DOHH2 (cell line): ENCODE results near the gene RAP1GAP.

Source experiments
- EZH2phosphoT487 ChIP-seq: fragments of 200-600 bp; sonication (generic); IDR thresholded peaks from 2 replicates; pipeline ENCODE4 v1.6.1; 2017; ENCODE audit warnings: borderline replicate concordance, mild to moderate bottlenecking, antibody characterized with exemption, low read length, moderate library complexity, mixed read lengths
- TF ChIP-seq, protein P1 (sequence below): fragments of 200-600 bp; sonication (generic); IDR thresholded peaks from one replicate; pipeline ENCODE4 v1.5.1; 2014; ENCODE audit warnings: antibody characterized with exemption, mild to moderate bottlenecking, low read depth, low read length; ENCODE audit not compliant: poor library complexity, severe bottlenecking

DNA sequence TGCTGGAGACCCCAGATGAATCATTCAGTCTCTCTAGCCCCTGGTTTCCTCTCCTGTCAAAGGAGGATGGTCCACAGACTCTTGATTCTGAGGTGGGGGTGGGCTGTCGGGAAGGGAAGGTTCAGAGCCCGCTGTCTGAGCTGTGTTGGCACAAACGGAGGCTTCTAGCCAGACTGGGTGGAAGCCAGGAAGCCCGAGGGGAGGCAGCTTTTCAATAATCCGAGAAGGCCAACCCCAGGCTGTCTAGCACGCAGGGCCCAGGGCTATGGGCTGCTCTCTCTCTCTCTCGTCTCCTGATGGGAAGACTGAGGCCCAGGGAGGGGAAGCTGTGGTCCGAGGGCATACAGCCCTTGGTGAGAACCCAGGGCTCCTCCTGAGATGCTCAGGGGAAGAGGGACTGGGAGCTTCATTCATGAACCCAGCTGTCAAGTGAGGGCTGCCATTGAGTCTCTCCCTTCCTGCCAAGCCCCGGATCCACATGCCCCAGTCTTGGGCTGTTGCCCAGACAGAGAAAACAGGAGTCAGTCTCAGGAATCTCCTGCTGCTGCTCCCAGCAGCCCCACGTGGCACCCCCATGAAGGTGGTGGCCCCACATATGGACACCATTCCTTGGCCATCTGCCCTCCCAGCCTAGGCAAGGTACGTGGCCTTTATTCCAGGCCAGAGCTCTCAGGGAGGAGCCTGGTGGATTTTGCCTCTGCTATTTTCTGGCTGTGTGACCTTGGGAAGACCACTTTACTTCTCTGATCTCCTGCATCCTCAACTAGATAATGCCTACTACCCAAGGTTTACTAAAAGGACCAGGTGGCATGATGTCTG is 44.4 kb downstream of the RAP1GAP start:
- TF ChIP-seq, protein P1, sequence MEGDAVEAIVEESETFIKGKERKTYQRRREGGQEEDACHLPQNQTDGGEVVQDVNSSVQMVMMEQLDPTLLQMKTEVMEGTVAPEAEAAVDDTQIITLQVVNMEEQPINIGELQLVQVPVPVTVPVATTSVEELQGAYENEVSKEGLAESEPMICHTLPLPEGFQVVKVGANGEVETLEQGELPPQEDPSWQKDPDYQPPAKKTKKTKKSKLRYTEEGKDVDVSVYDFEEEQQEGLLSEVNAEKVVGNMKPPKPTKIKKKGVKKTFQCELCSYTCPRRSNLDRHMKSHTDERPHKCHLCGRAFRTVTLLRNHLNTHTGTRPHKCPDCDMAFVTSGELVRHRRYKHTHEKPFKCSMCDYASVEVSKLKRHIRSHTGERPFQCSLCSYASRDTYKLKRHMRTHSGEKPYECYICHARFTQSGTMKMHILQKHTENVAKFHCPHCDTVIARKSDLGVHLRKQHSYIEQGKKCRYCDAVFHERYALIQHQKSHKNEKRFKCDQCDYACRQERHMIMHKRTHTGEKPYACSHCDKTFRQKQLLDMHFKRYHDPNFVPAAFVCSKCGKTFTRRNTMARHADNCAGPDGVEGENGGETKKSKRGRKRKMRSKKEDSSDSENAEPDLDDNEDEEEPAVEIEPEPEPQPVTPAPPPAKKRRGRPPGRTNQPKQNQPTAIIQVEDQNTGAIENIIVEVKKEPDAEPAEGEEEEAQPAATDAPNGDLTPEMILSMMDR: no peak
- TF ChIP-seq EZH2phosphoT487: no peak
